Left lobe of liver (tissue), 2 donors: ENCODE measurements around the gene SGF29. TPM values are rescaled to one million over a fixed set of nuclear protein-coding genes. Genes with fewer than 3 reads are reported as not detected.
"Not testable (repeated sequence)": the region's sequence is repeated elsewhere in the genome, so short reads cannot be mapped to it uniquely, and the experiment has no call there.

Experiments used
- ATAC-seq: fragments of 200-7000 bp; cut with Tn5 transposase; one replicate; pipeline ENCODE4 v1.9.1; 2020; ENCODE audit warnings: mild to moderate bottlenecking, moderate library complexity
- DNase-seq: peaks from one replicate; pipeline ENCODE4 v3.0.0-alpha.2; 2020; ENCODE audit warnings: low spot score
- total RNA-seq: library from RNA; stranded (reverse); gene quantifications from one replicate; pipeline ENCODE4 v1.2.1, GENCODE V29; 2021
- donor health status: DM: no; HTN: no; CAD: no; lungs with moderate emphysema.
- donor health status: DM: no; HTN: yes; CAD: no.

SGF29 gene
- total RNA-seq: 19.3 TPM

DNA sequence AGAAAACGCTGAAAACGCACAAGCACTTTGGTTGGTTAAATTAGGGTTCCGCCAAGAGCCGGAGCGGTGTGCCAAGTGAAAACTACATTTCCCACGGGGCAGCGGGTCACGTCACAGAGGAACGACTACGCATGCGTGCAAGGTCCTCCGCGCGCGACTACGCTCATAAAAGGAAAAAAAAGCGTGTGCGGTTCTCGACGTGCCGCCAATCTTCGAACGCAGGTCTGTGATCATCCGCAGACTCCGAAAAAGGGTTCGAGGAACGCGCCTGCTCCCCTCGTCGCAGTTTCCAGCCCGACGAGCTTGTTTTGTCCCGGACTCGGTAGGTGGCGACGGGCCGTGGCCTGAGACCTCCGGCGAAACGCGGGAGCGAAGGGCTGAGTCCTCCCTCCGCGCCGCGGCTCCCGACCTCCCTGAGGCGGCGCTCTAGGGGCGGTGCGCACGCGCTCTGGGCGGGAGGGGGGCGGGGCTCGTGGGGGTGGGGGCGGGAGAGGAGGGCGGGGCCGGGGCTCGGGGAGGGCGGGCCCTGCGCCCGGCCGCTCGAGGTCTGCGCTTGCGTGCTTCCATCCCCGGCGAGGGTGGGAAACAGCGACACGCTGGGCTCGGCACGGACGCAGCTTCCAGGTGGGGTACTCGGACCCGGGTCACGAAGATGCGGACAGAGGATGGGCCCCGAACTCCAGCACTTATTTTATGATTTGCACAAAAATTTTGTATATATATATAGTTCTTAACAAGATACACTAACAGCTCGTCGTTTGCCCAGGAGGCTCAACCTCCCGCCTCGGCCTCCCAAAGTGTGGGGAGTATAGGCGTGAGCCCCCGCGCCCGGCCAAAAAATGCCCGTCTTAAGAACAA is at the start of gene SGF29:
SGF29 (plus strand) TSS at position 145 of the 858 bp plus-strand sequence. CDS start 27,150 bp downstream, outside the sequence.
- ATAC-seq: peak; percentile 94
- peak; percentile 93 for DNase-seq

DNA sequence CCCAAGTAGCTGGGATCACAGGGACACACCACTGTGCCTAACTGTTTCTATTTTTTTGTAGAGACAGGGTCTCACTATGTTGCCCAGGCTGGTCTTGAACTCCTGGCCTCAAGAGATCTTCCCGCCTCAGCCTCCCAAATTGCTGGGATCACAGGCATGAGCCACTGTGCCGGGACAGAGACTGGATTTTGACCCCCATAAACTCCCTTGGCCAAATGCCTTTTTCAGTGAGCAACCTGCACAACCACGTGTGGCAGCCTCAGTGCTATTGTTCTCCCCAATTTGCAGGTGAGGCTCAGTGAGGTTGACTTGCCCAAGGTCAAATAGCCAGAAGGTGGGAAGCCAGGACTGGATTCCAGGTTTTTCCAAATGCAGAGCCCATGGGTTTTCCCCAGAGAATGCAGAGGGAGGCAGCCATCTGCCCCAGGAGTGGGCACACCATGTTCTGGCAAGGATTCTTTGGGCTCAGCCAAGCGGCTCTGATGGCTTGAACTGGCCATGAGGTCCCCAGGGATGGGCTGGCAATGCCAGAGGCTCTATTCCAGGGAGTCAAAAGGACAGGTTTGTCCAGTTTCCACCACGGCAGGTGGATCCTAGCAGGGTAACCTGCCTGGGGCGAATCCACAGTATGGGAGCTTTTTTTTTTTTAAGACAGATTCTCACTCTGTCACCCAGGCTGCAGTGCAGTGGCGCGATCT is 48.9 kb upstream of the SGF29 start:
- peak; percentile 76 for ATAC-seq
- DNase-seq: peak; percentile 81

DNA sequence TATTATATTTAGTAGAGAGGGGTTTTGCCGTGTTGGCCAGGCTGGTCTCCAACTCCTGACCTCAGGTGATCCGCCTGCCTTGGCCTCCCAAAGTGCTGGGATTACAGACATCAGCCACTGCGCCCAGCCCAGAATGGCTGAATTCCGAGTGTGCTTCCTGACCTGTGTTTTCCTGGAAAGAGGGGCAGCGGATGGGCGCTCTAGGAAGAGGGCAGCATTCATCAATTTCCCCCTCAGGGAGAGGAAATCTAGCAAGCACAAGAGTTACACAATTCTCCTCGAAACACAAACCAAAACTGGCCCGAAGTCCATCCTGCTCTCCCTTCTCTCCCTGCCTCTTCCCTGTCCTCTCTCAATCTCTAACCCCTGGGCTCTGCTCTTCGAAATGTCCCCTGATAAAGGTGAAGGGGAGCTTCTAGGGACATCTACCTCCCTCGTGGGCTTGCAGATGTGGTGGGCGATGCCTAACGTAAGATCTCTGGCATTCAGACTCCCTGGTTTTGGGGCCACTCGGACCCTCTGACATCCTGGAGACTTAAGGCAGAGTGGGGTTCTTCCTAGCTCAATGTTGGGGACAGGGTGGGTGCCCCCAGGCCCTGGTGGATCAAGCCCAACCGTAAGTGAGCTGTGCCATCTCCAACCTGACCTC is 48.1 kb upstream of the SGF29 start:
- DNase-seq (no peak), ATAC-seq (peak; percentile 65)

DNA sequence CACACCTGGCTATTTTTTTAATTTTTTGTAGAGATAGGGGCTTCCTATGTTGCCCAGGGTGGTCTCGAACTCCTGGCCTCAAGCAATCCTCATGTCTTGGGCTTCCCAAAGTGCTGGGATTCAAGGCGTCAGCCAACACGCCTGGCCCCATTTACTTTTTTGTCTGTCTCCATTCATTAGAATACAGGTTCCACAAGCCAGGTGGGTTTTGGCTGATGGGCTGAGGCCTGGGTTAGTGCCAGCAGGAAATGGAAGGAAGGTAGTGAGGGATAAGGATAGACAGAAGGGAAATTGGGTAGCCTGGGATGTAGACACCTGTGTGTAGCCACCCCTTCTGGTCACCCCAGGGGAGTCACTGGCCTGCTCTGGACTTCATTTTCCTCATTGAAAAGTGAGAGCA is 42.7 kb upstream of the SGF29 start:
- DNase-seq (no peak), ATAC-seq (no peak)

DNA sequence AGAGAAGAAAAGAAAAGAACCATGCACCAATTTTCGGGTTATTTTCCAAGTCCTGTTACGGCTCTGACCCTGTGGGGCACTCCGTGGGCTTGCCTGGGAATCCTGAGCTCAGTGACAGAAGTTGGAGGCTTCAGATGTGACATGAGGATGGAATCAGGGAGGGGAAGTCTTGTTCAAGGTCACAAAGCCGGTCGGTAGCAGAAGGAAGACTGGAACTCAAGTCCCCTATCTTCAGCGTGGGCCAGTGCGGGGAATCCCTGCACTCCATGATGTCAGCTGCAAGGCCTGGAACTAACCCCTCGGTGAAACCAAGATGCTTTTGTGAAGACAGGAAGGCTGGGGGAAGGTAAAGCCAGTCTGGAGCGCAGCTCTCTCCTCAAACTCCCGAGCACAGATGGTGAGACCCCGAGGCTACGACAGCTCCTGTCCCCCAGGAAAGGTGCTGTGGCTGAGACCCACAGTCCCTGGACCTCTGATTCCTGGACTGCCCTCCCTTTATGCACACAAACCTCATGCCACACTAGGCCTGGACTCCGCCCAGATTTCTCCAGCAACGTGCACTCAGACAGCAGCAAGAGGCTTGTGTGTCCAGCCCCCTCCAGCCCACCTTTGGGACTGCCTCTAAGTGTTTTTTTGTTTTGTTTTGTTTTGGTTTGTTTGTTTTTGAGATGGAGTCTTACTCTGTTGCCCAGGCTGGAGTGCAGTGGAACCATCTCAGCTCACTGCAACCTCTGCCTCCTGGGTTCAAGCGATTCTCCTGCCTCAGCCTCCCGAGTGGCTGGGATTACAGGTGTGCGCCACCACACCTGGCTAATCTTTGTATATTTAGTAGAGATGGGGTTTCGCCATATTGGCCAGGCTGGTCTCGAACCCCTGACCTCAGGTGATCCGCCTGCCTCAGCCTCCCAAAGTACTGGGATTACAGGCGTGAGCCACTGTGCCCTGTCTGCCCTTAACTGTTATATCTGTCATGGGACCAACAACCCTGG is 41.6 kb upstream of the SGF29 start:
- DNase-seq: no peak
- ATAC-seq: no peak

DNA sequence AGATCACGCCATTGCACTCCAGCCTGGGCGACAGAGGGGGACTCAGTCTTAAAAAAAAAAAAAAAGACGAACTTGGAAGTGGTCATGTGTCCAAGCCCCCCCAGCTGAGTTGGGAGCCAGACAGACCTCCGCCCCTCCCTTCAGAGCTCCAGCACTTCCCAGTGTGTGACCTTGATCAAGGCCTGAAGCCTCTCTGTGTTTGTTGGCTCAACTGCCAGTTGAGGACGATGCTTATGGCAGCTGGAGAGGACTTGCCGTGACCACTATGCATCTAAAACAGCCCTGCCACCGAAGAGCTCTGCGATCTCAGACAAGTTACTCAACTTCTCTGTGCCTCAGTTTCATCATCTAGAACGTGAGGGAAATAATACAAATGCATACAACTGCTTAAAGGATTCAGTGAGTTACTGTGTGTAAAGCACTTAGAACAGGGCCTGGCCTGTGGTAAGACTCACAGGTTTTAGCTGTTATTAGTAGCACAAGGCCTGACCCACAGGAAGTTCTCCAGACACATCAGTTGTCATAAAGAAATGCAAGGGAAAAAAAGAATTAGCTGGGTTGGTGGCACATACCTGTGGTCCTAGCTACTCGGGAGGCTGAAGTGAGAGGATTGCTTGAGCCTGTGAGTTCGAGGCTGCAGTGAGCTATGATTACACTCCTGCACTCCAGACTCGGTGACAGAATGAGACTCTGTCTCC is 40.1 kb upstream of the SGF29 start:
- ATAC-seq (no peak), DNase-seq (no peak)

DNA sequence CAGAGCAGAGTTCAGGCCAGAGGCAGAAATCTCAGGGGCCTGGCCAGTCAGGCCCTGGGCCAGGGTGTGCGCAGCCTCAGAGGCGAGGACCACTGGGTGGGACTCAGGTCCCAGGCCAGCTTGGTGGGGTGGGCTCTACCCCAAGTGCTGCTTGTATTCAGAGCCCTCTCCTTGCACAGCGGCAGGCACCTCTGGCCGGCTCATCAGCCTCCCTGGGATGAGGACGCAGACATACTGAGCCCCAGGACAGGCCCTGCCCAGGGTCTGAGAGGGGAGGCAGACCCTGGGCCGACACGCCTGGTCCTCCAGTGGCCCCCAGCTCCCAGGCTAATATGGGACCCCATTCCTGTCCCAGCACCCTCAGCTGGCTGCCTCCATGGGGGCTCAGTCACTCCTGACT is 39.5 kb upstream of the SGF29 start:
- no peak for DNase-seq
- no peak for ATAC-seq

DNA sequence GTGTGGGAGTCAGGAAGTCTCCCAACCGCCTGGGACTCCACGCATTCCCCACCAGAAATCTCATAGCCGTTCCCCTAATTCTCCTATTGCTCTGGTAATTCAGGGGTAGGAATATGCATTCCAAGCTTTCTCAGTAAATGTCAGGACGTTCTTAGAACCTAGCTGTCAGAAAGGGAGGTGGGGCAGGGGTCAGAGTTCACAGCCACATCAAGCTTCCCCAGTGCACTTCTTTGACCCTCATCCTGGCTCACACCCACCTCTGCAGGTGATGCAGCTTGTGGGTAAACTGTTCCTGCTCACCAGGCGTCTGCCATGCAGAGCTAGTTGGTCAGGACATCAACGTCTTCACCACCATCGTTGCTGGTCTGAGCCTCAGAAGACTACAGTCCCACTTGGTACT is 33.0 kb upstream of the SGF29 start:
- no peak for DNase-seq
- no peak for ATAC-seq

DNA sequence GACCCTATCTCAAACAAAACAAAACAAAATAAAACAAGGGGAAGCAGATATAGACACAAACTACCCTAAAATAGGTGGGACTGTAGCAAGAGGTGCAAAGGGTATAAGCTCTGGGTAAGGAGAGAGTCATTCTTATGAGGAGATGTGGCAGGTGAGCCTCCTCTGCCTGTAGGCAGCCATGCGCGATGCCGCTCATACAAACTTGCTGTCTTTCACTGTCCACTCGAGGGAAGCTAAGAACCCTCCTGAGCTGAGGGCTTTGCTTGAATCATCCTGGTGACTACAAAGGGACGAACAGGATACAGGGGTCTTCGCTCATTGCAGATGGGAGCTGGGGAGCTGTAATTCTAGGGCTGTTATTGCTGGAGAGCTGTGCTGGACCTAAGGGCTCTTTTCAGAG is 32.3 kb upstream of the SGF29 start:
- no peak for DNase-seq
- no peak for ATAC-seq

DNA sequence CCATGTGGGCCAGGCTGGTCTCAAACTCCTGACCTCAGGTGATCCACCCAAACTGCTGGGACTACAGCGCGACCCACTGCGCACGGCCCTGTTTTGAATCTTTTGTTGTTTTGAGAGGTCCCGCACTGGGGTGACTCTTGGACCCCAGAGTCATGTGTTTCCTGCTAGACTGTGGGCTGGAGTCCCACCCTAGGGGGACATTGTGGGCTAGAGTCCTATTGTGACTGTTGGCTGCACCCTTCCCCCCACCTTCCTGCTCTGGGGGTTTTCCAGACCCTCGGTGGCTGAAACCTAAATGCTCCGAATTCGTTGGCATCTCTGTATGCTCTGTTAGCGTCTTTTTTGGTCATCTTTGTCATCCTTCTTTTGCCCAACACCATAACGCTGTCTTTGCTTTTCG is 30.9 kb upstream of the SGF29 start:
- ATAC-seq: no peak

DNA sequence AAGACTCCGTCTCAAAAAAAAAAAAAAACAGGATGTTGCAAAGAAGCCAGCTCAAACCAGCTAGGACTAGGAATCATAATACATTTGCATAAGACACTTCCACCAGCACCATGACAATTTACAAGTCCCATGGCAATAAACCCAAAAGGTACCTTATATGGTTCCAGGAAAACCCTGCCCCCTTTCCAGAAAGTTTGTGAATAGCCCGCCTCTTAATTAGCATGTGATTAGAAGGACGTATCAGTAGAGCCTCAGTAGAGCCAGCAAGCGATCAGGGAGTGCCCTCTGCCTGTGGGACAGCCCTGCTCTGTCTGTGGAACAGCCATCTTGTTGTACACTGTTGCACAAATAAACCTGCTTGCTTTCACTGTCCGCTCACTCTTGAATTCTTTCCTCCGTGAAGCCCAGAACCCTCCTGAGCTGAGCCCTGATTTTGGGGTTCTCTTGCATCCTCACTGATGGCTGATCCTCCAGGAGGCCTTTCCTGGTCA is 29.0 kb upstream of the SGF29 start:
- peak; percentile 93 for DNase-seq
- ATAC-seq: peak; percentile 78

More for the DNA sequence above, 30.9 kb upstream of the SGF29 start:
- no peak for DNase-seq

DNA sequence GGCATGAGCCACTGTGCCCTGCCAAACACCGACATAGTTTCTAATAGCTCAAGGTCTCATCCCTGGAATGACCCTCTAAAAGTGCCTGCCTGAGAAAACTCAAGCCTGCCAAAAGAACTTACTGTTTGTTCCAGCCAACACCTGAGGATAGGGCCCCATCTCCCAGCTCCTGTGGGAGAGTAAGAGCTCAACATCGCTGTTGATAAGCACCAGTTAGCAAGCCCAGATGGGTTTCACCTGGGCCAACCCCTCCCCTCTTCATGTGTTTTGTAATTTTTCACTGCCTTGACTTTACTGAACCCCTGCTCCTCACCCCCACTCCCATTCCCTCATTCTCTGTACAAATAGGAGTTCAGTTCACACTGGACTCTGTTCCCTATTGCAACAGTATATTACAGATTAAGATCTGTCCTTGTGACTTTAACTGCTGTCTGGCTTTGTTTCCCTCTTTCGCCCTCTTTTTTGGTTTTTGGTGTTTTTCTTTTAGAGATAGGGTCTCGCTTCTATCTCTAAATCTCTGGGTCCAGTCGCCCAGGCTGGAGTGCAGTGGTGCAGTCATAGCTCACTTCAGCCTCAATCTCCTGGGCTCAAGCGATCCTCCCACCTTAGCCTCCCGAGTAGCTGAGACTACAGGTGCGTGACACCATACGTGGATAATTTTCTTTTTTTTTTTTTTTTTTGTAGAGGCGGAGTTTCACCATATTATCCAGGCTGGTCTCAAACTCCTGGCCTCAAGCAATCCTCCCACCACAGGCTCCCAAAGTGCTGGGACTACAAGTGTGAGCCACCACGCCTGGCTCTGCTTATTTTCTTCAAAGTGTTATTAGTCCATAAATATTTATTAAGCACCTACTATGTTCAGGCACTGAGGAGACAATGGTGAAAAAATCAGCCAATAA is 27.3 kb upstream of the SGF29 start:
- peak; percentile 71 for ATAC-seq
- DNase-seq: peak; percentile 84

DNA sequence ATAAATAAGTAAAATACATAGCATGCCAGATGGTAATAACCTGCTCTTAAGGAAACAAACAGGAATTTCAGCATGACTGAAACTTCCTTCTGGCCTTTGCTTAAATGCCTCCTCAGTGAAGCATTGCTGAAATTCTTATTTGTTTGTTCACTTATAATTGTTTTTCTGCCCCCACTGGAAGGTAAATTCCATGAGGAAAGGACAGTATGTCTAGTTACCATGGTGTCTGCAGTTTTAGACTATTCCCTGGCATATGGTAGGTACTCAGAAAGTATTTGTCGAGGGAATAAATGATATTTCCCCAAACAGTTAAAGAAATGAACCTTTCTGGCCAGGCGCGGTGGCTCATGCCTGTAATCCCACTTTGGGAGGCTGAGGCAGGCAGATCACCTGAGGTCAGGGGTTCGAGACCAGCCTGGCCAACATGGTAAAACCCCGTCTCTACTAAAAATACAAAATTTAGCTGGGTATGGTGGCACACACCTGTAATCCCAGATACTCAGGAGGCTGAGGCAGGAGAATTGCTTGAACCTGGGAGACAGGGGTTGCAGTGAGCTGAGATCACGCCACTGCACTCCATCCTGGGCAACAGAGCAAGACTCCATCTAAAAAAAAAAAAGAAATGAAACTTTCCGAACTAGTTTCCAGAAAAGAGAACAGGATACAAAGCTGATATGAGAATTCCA is 26.5 kb upstream of the SGF29 start:
- not testable (repeated sequence) for DNase-seq, ATAC-seq

DNA sequence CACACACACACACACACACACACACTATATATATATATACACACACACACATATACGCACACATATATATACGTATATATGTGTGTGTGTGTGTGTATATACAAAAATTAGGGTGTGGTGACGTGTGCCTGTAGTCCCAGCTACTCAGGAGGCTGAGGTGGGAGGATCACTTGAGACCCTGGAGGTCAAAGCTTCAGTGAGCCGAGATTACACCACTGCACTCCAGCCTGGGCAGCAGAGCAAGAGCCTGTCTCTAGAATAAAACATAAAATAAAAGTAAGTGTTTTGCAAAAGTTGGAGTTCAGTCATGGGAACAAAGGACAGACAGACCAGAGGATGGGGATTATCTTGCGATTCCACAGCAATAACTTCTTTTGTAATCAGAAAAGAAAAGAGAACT is 25.7 kb upstream of the SGF29 start:
- DNase-seq: no peak
- ATAC-seq: no peak

DNA sequence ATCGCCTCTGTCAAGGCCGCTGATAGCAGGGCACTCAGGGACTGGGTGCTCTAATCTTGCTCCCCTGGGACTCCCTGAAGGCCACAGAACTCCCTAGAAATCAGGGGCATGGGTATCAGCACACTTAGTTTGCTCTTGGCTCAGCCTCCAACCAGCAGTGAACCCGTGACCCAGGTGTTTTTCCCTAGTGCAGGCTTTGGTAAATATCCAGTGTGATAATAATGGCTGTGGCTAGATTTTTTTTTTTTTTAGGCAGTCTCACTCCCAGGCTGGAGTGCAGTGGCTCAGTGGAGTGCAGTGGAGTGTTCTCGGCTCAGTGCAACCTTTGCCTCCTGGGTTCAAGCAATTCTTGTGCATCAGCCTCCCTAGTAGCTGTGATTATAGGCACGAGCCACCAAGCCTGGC is 25.3 kb upstream of the SGF29 start:
- peak; percentile 81 for DNase-seq
- ATAC-seq: peak; percentile 38

DNA sequence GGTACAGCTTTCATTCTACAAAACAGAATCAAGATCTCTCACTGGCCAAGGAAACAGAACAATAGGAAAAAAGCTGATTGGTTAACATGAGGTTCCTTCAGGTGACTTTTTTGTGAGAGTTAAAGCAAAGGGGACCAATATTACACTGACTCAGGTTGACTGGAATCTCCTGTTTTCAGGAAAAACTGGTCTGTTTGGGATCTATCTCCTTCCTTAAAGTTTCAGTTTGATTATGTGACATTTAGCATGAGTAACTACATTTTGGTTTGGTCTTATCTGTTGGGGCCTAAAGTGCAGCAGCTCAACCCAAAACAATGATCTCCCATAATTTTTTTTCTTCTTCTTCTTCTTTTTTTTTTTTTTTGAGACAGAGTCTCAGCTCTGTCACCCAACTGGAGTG is 24.6 kb upstream of the SGF29 start:
- DNase-seq (no peak), ATAC-seq (no peak)

DNA sequence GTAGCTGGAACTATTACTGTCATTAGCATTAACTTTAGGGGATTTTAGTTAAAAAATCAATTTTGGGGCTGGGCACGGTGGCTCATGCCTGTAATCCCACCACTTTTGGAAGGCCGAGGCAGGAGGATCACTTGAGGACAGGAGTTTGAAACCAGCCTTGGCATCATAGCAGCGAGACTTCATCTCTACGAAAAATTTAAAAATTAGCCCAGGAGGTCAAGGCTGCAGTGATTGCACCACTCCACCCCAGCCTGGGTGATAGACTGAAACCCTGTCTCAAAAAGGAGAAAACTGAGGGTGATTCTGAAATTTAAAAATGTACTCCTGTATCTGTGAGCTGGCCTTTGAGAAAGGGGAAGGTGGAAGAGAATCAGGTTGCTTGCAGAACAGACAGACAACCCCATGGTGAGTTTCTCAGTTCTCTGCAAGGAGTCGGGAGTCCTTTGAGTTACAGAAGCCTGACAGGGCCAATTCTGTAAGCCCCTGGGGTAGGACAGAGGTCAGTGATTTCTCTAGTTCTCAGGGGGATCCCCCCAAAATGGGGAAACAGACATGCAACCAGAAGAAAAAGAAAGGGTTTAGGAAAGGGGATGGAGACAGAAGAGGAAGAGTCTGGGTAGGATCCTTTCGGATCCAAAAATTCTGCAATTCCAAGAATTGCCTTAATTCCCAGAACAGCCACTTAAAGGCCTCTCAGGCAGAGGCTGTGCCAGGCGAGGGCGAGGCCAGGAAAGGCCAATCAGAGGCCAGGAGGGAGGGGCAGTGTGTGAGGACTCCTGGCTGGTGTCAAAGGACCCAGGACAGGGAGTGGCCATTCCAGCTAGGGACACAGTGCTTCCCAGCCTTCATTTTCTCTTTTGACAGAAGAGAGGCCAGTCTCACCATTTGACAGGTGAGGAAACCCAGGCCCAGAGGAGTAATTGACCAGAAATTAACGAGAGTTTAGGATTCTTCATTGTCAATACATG is 21.7 kb upstream of the SGF29 start:
- ATAC-seq: peak; percentile 83
- peak; percentile 95 for DNase-seq
